IgD-negative memory B cell (primary cell): ENCODE results near the gene PACS1. TPM values are rescaled to one million over a fixed set of nuclear protein-coding genes. Genes with fewer than 3 reads are reported as not detected.

ENCODE experiments used
- H3K27ac Mint-ChIP-seq, 3 donors: one replicate each; pipeline ENCODE4 v1.8.0; 2020 to 2022; ENCODE audit warnings: mild to moderate bottlenecking in 3 of 3, mixed read lengths in 3 of 3, moderate library complexity in 1 of 3
- H3K27me3 Mint-ChIP-seq: one replicate; pipeline ENCODE4 v1.8.0; 2021; ENCODE audit warnings: mixed read lengths
- H3K36me3 Mint-ChIP-seq: one replicate; pipeline ENCODE4 v1.8.0; 2020; ENCODE audit warnings: mild to moderate bottlenecking, mixed read lengths
- H3K4me1 Mint-ChIP-seq, 3 donors: one replicate each; pipeline ENCODE4 v1.8.0; 2020 to 2022; ENCODE audit warnings: mixed read lengths in 3 of 3, mild to moderate bottlenecking in 1 of 3
- H3K4me3 Mint-ChIP-seq, 4 donors: one replicate each; pipeline ENCODE4 v1.8.0; 2020 to 2022; ENCODE audit warnings: mild to moderate bottlenecking in 4 of 4, mixed read lengths in 4 of 4, moderate library complexity in 3 of 4
- H3K9me3 Mint-ChIP-seq, 3 donors: one replicate each; pipeline ENCODE4 v1.8.0; 2020 to 2021; ENCODE audit warnings: mixed read lengths in 3 of 3, mild to moderate bottlenecking in 1 of 3
- polyA plus RNA-seq: library from polyadenylated mRNA; unstranded; fragments of 300-500 nt; fragmentation: Illumina TruSeq; gene quantifications from one replicate; pipeline ENCODE4 v1.2.3, GENCODE V29; 2021

PACS1 gene
- polyA plus RNA-seq, 1 donor from 2014 or later, result 72.9 TPM

DNA sequence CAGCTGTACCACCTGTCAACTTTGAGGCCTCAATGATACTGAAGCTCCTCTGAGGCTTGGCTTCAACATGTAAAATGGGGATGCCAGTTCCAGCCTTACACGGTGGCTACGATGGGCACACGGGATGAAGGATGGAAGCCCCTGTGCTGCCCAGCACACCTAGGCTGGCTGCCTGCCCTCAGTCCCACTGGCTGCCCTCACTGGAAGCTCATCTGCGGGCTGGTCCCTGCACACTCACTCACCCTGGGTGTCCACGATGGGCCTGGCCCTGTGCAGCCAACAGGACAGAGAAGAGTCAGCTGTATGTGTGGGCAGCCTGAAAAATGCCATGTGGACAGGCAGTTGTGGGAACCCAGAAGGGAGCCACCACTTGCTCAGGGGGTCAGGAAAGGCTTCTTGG is 216.6 kb downstream of the PACS1 start:
- Mint-ChIP-seq H3K27me3 (peaks cover 5% of the 10 kb centered on the region), H3K36me3 (peaks cover 2% of the 10 kb centered on the region), H3K27ac (peak overlapping the region in 2 of 3 donors; percentile 7 to 74), H3K9me3 (no peaks in the 10 kb centered on the region), H3K4me1 (peaks cover 22 to 25% (median 24%) of the 10 kb centered on the region in 3 donors), H3K4me3 (peak overlapping the region in 3 of 4 donors; percentile 52 to 83 (median 72))

GRCh38 chr11:66287211-66287888 is 217.3 kb downstream of the PACS1 start:
- peaks cover 5% of the 10 kb centered on the region for H3K27me3 Mint-ChIP-seq
- peaks cover 17 to 21% (median 19%) of the 10 kb centered on the region in 3 donors for H3K4me1 Mint-ChIP-seq
- peak overlapping the region in 1 of 3 donors; percentile 74 for H3K27ac Mint-ChIP-seq
- H3K9me3 Mint-ChIP-seq, result no peaks in the 10 kb centered on the region
- peak overlapping the region; percentile 72 to 97 (median 87) for H3K4me3 Mint-ChIP-seq
- H3K36me3 Mint-ChIP-seq, result peaks cover 2% of the 10 kb centered on the region

DNA sequence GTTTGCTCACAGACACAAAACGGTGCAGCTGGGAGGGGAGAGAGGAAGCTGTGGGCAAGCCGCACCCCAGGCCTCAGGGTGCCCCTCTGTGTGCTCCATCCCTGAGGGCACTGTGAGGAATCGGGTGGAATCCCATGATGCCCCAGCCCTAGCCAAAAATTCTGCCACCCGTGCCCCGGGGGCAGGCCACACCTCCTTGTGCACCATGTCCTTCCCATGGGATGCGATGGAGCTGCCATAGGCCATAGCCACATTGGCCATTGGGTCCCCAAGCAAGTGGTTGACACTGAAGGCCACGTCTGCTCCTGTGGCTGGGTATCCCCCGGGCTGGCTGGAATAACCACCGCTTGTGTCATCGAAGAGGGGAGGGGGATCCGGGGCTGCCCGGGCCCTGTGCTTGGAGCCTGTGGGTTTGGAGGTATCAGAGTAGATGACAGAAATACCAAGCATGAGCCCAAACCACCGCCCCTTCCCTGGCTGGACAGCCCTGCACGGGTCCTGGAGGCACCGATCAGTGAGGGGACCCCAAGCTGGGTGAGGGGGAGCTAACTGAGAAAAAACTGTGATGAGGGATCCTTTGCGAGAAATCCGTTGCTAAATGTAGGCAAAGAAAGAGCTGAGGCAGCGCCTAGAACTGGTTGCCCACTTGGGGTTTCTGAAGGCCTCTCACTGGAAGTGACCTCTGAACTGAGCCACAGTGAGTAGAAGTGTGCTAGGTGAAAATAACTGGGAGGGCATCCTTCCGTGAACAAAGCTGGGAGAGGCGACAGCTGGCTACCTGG is 218.0 kb downstream of the PACS1 start:
- Mint-ChIP-seq H3K27me3 (peaks cover 11% of the 10 kb centered on the region), H3K4me1 (peaks cover 13 to 22% (median 19%) of the 10 kb centered on the region in 3 donors), H3K27ac (peak overlapping the region in 2 of 3 donors; percentile 74 to 93), H3K9me3 (no peaks in the 10 kb centered on the region), H3K4me3 (peak overlapping the region; percentile 83 to 97 (median 89)), H3K36me3 (peaks cover 2% of the 10 kb centered on the region)

DNA sequence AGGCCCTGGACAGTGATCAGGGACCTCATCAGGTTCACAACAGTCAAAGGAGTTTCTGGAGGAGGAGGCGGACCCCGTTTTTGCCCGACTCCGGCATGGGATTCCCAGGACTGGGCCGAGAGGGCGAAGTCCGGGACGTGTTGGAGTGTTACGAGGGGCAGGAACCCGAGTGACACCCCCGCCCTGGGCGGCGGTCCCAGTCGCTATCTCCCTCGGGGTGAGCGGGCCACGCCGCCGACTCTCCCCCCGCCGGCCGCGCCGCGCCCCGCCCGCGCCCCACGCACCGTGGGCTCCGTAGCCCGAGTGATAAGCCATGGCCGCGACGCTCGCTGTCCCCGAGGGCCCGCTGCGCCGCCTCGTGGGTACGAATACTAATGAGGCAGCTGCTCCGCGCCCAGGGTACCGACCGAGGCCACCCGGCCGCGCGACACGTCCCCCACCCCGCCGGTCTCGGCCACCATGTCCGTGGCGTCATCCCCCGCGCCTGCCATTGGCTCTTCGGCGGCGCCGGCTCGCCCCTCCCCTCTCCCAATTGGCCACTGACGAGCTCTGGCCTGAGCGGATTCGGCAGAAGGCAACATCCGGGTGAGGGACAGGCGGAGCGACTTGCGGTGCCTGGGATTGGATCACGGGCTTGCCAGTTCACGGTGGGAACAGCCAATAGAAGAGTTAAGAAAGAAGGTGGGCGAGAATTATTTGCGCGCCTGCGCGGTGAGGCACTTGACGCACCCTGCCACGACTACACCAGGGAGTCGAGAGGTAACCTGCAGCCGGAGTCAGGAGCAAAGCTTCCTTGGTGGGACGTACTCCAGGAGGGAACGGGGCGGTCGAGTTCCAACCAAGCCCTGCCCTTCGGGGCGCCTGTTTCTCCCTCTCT is 218.8 kb downstream of the PACS1 start, which contains the start of gene YIF1A:
YIF1A (minus strand) TSS at position 473 of the 877 bp plus-strand sequence; CDS start at position 315, 158 bp downstream.
- H3K36me3 Mint-ChIP-seq, result peaks cover 2% of the 10 kb centered on the region
- H3K4me3 Mint-ChIP-seq, result peak within 1 kb of the TSS; percentile 83 to 97 (median 90)
- peak within 1 kb of the TSS; percentile 74 to 93 (median 79) for H3K27ac Mint-ChIP-seq
- peaks cover 13 to 22% (median 18%) of the 10 kb centered on the region in 3 donors for H3K4me1 Mint-ChIP-seq
- H3K9me3 Mint-ChIP-seq, result no peaks in the 10 kb centered on the region
- peaks cover 15% of the 10 kb centered on the region for H3K27me3 Mint-ChIP-seq

DNA sequence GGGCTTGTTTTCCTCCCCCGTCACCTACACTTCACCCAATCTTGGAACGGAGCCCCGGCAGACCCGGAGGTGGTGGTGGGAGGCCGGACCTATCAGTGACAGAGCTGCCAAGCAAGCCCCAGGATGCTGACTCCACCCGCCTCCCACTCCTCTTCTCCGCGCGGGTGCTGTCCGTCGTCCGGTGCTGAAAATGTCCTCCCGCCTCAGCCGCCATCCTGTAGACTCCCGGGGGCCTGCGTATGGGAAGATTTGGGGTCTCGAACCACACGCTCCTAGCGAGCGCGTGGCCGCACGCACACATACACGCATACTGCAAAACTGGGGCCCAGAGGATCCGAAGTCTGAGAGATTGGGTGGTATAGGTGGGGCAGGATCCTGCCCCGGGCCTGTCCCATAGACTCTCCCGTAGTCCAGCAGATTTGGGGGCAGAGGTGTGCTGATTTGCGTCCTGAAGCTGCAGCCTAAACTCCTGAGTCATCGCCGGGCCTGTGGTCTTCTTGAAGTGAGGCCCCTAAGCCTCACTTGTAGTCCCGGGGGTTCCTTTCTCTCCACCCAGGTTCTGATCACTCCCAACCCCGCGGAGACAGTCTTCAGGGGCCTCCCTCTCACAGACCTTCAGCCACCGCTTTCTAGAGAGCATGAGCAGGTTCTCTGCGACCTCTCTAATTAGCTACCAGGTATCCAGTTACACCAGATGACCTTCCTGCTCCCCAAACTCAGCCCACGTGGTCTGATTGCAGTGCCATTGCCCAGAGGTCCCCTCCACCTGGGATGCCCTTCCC is 219.7 kb downstream of the PACS1 start:
- H3K27me3 Mint-ChIP-seq, result peaks cover 15% of the 10 kb centered on the region
- peaks cover 1% of the 10 kb centered on the region for H3K36me3 Mint-ChIP-seq
- H3K27ac Mint-ChIP-seq, result peak overlapping the region; percentile 17 to 79 (median 74)
- H3K4me3 Mint-ChIP-seq, result peak overlapping the region; percentile 83 to 97 (median 90)
- peaks cover 13 to 22% (median 18%) of the 10 kb centered on the region in 3 donors for H3K4me1 Mint-ChIP-seq
- no peaks in the 10 kb centered on the region for H3K9me3 Mint-ChIP-seq

- Mint-ChIP-seq H3K4me1 (peaks cover 13 to 22% (median 18%) of the 10 kb centered on the region in 3 donors), H3K27ac (peak overlapping the region in 1 of 3 donors; percentile 74), H3K9me3 (no peaks in the 10 kb centered on the region), H3K36me3 (peaks cover 1% of the 10 kb centered on the region), H3K27me3 (peaks cover 15% of the 10 kb centered on the region), H3K4me3 (peak overlapping the region; percentile 61 to 97 (median 88))
These were observed 220.2 kb downstream of the PACS1 start for GRCh38 chr11:66290330-66290621.

DNA sequence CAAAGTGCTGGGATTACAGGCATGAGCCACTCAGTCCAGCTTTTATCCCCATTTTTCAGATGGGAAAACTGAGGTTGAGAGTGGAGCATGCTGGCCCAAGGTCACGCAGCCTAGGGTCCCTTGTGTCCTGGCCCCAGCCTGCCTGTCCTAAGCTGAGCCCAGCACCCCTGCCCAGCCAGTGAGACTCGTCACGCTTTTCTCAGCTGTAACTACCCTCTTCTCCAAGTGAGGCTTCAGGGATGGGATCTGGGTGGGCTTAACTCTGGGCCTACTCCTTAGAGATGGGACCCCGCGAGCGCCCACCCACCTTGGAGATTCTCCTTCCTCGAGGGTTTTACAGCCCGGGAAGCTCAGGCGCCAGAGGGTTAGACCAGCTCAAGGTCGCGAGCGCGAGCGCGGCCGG is 221.2 kb downstream of the PACS1 start:
- H3K27me3 Mint-ChIP-seq, result peaks cover 15% of the 10 kb centered on the region
- peak overlapping the region in 3 of 4 donors; percentile 50 to 83 (median 66) for H3K4me3 Mint-ChIP-seq
- peak overlapping the region in 1 of 3 donors; percentile 74 for H3K27ac Mint-ChIP-seq
- peaks cover 3% of the 10 kb centered on the region for H3K36me3 Mint-ChIP-seq
- peaks cover 13 to 22% (median 16%) of the 10 kb centered on the region in 3 donors for H3K4me1 Mint-ChIP-seq
- no peaks in the 10 kb centered on the region for H3K9me3 Mint-ChIP-seq

DNA sequence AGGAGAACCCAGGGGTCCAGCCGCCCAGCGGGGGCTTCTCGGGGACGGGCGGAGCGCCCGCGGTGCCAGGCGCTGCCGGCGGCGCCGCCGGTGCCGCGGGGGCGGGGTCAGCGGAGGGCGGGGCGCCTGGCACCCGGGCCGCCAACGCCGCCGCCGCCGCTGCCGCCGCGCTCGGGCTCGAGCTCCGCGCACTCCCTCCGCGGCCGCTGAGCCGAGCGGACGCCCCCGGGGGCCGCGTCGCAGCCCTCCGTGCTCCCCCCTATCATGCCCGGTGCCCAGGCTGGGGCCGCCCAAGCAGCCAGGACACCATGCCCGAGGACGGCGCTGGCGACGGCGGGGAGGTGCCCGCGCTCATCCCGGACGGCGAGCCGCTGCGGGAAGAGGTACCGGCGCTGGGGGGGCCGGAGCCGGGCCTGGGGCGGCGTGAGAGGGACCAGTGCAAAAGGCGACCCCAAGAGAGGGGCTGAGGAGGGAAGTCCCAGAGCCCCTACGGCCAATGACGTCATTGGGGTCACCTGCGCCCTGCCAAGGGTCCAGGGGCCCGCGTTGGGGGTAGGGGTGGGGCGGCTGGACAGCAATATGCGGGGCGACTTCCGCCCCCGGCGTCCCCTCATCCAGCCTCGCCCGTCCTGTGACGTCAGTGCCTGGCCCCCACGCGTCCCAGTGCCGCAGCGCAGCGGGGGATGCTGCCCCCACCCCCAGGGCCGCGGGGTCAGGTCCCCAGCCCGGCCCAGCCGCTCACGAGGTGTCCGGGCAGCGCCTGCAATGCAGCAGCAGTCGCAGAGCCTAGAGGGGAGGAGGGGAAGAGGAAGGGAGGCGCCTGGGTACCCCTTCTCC is 221.9 kb downstream of the PACS1 start, which contains the start of gene TMEM151A:
TMEM151A (plus strand) TSS at position 189 of the 837 bp plus-strand sequence; CDS start at position 309, 120 bp downstream.
- Mint-ChIP-seq H3K36me3 (peaks cover 4% of the 10 kb centered on the region), H3K4me3 (peak within 1 kb of the TSS; percentile 61 to 92 (median 88)), H3K27me3 (peaks cover 15% of the 10 kb centered on the region), H3K27ac (peak within 1 kb of the TSS in 2 of 3 donors; percentile 74 to 83), H3K9me3 (no peaks in the 10 kb centered on the region), H3K4me1 (peaks cover 13 to 22% (median 16%) of the 10 kb centered on the region in 3 donors)

- Mint-ChIP-seq H3K36me3 (peaks cover 4% of the 10 kb centered on the region), H3K27me3 (peaks cover 15% of the 10 kb centered on the region), H3K4me3 (peak overlapping the region in 2 of 4 donors; percentile 38 to 92), H3K27ac (peak overlapping the region in 2 of 3 donors; percentile 5 to 83), H3K9me3 (no peaks in the 10 kb centered on the region), H3K4me1 (peaks cover 12 to 20% (median 13%) of the 10 kb centered on the region in 3 donors)
These were observed 222.7 kb downstream of the PACS1 start for GRCh38 chr11:66292543-66293332.

- peaks cover 4% of the 10 kb centered on the region for H3K36me3 Mint-ChIP-seq
- H3K27me3 Mint-ChIP-seq, result peaks cover 15% of the 10 kb centered on the region
- peaks cover 12 to 20% (median 13%) of the 10 kb centered on the region in 3 donors for H3K4me1 Mint-ChIP-seq
- peak overlapping the region in 1 of 3 donors; percentile 5 for H3K27ac Mint-ChIP-seq
- peak overlapping the region in 2 of 4 donors; percentile 58 to 77 for H3K4me3 Mint-ChIP-seq
- no peaks in the 10 kb centered on the region for H3K9me3 Mint-ChIP-seq
These were observed 223.3 kb downstream of the PACS1 start for GRCh38 chr11:66293352-66293751.

GRCh38 chr11:66293777-66294625 is 223.9 kb downstream of the PACS1 start:
- Mint-ChIP-seq H3K9me3 (no peaks in the 10 kb centered on the region), H3K27ac (peak overlapping the region in 1 of 3 donors; percentile 5), H3K4me3 (peak overlapping the region in 1 of 4 donors; percentile 58), H3K36me3 (peaks cover 4% of the 10 kb centered on the region), H3K4me1 (peaks cover 11 to 19% (median 12%) of the 10 kb centered on the region in 3 donors), H3K27me3 (peaks cover 15% of the 10 kb centered on the region)
